HEK293 (cell line): ENCODE data around the gene KCTD18.

Experiments
- GLI4 ChIP-seq: fragments of 450-650 bp; formaldehyde crosslinking; IDR thresholded peaks from 2 replicates; pipeline ENCODE4 v1.5.1; 2016; ENCODE audit warnings: missing biosample characterization, missing genetic modification characterization
- GLIS1 ChIP-seq: fragments of 450-650 bp; formaldehyde crosslinking; IDR thresholded peaks from 2 replicates; pipeline ENCODE4 v1.5.1; 2016; ENCODE audit warnings: missing biosample characterization, missing genetic modification characterization
- MEIS1 ChIP-seq: sonication (generic); formaldehyde crosslinking; IDR thresholded peaks from 2 replicates; pipeline ENCODE4 v1.8.1; 2022; ENCODE audit warnings: missing genetic modification reagents, mild to moderate bottlenecking, borderline replicate concordance
- MZF1 ChIP-seq: fragments of 450-650 bp; formaldehyde crosslinking; IDR thresholded peaks from 2 replicates; pipeline ENCODE4 v1.5.1; 2017; ENCODE audit warnings: missing biosample characterization, missing genetic modification characterization, borderline replicate concordance
- SP3 ChIP-seq: fragments of 450-650 bp; formaldehyde crosslinking; IDR thresholded peaks from 2 replicates; pipeline ENCODE4 v1.5.1; 2016; ENCODE audit warnings: missing biosample characterization, missing genetic modification characterization
- ZIC2 ChIP-seq: fragments of 450-650 bp; formaldehyde crosslinking; IDR thresholded peaks from 2 replicates; pipeline ENCODE4 v1.5.1; 2016; ENCODE audit warnings: missing biosample characterization, missing genetic modification characterization
- ZNF211 ChIP-seq: fragments of 450-650 bp; formaldehyde crosslinking; IDR thresholded peaks from 2 replicates; pipeline ENCODE4 v1.5.1; 2016; ENCODE audit warnings: low read depth, missing biosample characterization, missing genetic modification characterization
- ZNF24 ChIP-seq: fragments of 450-650 bp; formaldehyde crosslinking; IDR thresholded peaks from 2 replicates; pipeline ENCODE4 v1.5.1; 2016; ENCODE audit warnings: missing biosample characterization, missing genetic modification characterization
- ZNF423 ChIP-seq: fragments of 450-650 bp; formaldehyde crosslinking; IDR thresholded peaks from 2 replicates; pipeline ENCODE4 v1.5.1; 2016; ENCODE audit warnings: missing biosample characterization, missing genetic modification characterization
- ZNF549 ChIP-seq: fragments of 450-650 bp; IDR thresholded peaks from 2 replicates; pipeline ENCODE4 v1.5.1; 2018; ENCODE audit warnings: missing biosample characterization, missing genetic modification characterization, mild to moderate bottlenecking, inconsistent platforms, moderate library complexity
- ZNF561 ChIP-seq: fragments of 450-650 bp; IDR thresholded peaks from 2 replicates; pipeline ENCODE4 v1.5.1; 2018; ENCODE audit warnings: missing biosample characterization, missing genetic modification characterization, borderline replicate concordance
- ZXDB ChIP-seq: fragments of 450-650 bp; formaldehyde crosslinking; IDR thresholded peaks from 2 replicates; pipeline ENCODE4 v1.5.1; 2016; ENCODE audit warnings: missing biosample characterization, missing genetic modification characterization
- TF ChIP-seq, protein P1 (sequence below): fragments of 450-650 bp; formaldehyde crosslinking; IDR thresholded peaks from 2 replicates; pipeline ENCODE4 v1.5.1; 2016; ENCODE audit warnings: missing biosample characterization, missing genetic modification characterization
- TF ChIP-seq, protein P2 (sequence below): sonication (generic); formaldehyde crosslinking; IDR thresholded peaks from 2 replicates; pipeline ENCODE4 v1.8.1; 2022; ENCODE audit warnings: mild to moderate bottlenecking, moderate library complexity, missing genetic modification reagents

DNA sequence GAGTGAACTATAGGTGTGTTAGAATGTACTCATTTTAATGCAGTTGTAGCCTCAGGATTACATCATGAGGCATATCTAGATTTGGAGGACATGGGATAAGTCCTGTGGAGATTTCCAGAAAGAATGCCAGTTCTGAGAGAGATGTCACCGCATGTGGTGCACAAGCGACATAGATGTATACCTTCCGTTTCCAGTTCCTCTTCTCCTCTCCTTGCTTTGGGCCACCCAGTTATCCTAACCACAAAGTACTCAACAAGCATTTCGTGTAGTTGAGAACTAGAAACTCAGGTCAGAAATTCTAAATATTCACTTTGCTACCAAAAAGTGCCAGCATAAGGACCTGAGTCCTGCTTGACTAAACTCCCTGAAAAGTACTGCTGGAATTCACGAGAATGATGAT, 66.5 kb downstream of the KCTD18 start:
- TF ChIP-seq MZF1 (tag by site-specific recombination) = no peak
- TF ChIP-seq ZNF211 (tag by site-specific recombination) = no peak
- TF ChIP-seq, protein P1, sequence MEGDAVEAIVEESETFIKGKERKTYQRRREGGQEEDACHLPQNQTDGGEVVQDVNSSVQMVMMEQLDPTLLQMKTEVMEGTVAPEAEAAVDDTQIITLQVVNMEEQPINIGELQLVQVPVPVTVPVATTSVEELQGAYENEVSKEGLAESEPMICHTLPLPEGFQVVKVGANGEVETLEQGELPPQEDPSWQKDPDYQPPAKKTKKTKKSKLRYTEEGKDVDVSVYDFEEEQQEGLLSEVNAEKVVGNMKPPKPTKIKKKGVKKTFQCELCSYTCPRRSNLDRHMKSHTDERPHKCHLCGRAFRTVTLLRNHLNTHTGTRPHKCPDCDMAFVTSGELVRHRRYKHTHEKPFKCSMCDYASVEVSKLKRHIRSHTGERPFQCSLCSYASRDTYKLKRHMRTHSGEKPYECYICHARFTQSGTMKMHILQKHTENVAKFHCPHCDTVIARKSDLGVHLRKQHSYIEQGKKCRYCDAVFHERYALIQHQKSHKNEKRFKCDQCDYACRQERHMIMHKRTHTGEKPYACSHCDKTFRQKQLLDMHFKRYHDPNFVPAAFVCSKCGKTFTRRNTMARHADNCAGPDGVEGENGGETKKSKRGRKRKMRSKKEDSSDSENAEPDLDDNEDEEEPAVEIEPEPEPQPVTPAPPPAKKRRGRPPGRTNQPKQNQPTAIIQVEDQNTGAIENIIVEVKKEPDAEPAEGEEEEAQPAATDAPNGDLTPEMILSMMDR (tag by site-specific recombination) = no peak
- TF ChIP-seq GLIS1 (tag by site-specific recombination) = no peak
- TF ChIP-seq, protein P2, sequence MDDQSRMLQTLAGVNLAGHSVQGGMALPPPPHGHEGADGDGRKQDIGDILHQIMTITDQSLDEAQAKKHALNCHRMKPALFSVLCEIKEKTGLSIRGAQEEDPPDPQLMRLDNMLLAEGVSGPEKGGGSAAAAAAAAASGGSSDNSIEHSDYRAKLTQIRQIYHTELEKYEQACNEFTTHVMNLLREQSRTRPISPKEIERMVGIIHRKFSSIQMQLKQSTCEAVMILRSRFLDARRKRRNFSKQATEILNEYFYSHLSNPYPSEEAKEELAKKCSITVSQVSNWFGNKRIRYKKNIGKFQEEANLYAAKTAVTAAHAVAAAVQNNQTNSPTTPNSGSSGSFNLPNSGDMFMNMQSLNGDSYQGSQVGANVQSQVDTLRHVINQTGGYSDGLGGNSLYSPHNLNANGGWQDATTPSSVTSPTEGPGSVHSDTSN (CRISPR knock-in tag) = no peak
- no peak for TF ChIP-seq ZNF561 (tag by site-specific recombination)
- TF ChIP-seq ZNF24 = no peak
- TF ChIP-seq ZXDB (tag by site-specific recombination) = no peak
- no peak for TF ChIP-seq MEIS1 (CRISPR knock-in tag)
- TF ChIP-seq ZIC2 (tag by site-specific recombination) = no peak
- TF ChIP-seq ZNF549 (tag by site-specific recombination) = no peak
- TF ChIP-seq SP3 (tag by site-specific recombination) = no peak
- TF ChIP-seq GLI4 (tag by site-specific recombination) = no peak
- no peak for TF ChIP-seq ZNF423
